ENCODE data around the gene TRIM71. TPM values are rescaled to one million over a fixed set of nuclear protein-coding genes. Genes with fewer than 3 reads are reported as not detected.
A peak's percentile ranks its signal among the peaks of the same experiment; 100 is the strongest.

The TRIM71 gene
- total and polyA plus RNA-seq, 2 of the 13 experiments (the other 11 are each of a cell fraction or from before 2014, with no cell fraction given) = 21.7 to 76.9 TPM

DNA sequence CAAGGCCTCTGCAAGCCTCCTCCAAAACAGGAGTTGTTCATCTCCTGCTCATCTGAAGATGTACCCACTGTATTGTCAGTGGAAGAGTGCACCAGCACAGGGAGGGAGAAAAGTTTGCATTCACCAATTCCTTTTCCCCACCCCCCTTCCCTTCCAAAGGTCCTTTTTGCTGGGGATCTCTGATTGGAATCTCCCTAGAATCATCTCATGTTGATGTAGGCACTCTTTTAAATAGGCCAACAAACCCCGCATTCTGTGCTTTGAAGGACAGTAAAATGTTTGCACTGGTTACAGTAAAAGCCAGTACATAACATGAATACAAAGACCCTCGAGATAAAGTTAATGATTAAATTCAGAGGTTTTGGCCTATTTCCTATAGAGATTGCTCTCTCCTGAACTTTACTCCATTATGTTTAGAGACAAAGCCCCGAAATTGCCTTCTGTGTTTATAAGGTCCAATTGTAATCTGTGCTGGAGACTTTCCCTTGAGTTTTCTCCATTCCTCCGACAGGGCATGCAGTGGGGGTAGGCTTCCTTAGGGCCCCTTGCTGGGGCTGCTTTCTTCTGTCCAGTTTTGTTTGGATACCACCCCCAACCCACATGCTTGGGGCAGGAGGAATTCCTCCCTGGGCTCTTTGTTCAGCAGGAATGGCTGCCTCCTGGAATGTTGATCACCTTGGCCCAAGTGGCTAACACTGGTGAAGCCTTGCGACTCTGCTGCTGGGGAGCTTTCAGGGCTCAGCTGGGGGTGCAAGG, 22.5 kb downstream of the TRIM71 start (continued):
- TF ChIP-seq PHB2 (IDR thresholded peaks at IDR 0.05; ENCODE audit: partially characterized antibody) (no peak), ZBTB7A (CRISPR knock-in tag; IDR thresholded peaks at IDR 0.05) (peak; percentile 64; the same call in 1 of the 2 replicates), ZKSCAN5 (CRISPR knock-in tag; IDR thresholded peaks at IDR 0.05) (no peak), ZNF564 (CRISPR knock-in tag; IDR thresholded peaks at IDR 0.05) (no peak), ZNF138 (CRISPR knock-in tag; IDR thresholded peaks at IDR 0.05; ENCODE audit: low read depth) (no peak), ZNF615 (CRISPR knock-in tag; IDR thresholded peaks at IDR 0.05; ENCODE audit: borderline replicate concordance) (peak; percentile 81; the same call in 1 of the 2 replicates), ZNF746 (CRISPR knock-in tag; IDR thresholded peaks at IDR 0.05) (peak; percentile 37; the same call in 1 of the 2 replicates), AKAP8 (CRISPR knock-in tag; IDR thresholded peaks at IDR 0.05) (no peak), SOX13 (IDR thresholded peaks at IDR 0.05) (peak; percentile 69; the same call in 1 of the 2 replicates), SOX13 (CRISPR knock-in tag; conservative IDR thresholded peaks at IDR 0.05 in 1 of 2, IDR thresholded peaks at IDR 0.05 in 1 of 2) (peak in 1 of 2 experiments; percentile 94; a peak in 2 of 4 replicates), ZFYVE20 (CRISPR knock-in tag; IDR thresholded peaks at IDR 0.05; ENCODE audit: borderline replicate concordance, low read depth) (no peak), ZNF256 (CRISPR knock-in tag; conservative IDR thresholded peaks at IDR 0.05) (no peak), ASH2L (IDR thresholded peaks at IDR 0.05; ENCODE audit: insufficient read length, low read depth, low read length) (peak; percentile 89), HMG20B (CRISPR knock-in tag; conservative IDR thresholded peaks at IDR 0.05) (peak; percentile 52; the same call in 1 of the 2 replicates)
- TF ChIP-seq, protein P1, sequence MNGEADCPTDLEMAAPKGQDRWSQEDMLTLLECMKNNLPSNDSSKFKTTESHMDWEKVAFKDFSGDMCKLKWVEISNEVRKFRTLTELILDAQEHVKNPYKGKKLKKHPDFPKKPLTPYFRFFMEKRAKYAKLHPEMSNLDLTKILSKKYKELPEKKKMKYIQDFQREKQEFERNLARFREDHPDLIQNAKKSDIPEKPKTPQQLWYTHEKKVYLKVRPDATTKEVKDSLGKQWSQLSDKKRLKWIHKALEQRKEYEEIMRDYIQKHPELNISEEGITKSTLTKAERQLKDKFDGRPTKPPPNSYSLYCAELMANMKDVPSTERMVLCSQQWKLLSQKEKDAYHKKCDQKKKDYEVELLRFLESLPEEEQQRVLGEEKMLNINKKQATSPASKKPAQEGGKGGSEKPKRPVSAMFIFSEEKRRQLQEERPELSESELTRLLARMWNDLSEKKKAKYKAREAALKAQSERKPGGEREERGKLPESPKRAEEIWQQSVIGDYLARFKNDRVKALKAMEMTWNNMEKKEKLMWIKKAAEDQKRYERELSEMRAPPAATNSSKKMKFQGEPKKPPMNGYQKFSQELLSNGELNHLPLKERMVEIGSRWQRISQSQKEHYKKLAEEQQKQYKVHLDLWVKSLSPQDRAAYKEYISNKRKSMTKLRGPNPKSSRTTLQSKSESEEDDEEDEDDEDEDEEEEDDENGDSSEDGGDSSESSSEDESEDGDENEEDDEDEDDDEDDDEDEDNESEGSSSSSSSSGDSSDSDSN (CRISPR knock-in tag; IDR thresholded peaks at IDR 0.05) = peak; percentile 6; the same call in 1 of the 2 replicates
- TF ChIP-seq, protein P2, sequence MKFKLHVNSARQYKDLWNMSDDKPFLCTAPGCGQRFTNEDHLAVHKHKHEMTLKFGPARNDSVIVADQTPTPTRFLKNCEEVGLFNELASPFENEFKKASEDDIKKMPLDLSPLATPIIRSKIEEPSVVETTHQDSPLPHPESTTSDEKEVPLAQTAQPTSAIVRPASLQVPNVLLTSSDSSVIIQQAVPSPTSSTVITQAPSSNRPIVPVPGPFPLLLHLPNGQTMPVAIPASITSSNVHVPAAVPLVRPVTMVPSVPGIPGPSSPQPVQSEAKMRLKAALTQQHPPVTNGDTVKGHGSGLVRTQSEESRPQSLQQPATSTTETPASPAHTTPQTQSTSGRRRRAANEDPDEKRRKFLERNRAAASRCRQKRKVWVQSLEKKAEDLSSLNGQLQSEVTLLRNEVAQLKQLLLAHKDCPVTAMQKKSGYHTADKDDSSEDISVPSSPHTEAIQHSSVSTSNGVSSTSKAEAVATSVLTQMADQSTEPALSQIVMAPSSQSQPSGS (CRISPR knock-in tag; IDR thresholded peaks at IDR 0.05) = peak; percentile 36; the same call in 1 of the 2 replicates
- TF ChIP-seq, protein P3, sequence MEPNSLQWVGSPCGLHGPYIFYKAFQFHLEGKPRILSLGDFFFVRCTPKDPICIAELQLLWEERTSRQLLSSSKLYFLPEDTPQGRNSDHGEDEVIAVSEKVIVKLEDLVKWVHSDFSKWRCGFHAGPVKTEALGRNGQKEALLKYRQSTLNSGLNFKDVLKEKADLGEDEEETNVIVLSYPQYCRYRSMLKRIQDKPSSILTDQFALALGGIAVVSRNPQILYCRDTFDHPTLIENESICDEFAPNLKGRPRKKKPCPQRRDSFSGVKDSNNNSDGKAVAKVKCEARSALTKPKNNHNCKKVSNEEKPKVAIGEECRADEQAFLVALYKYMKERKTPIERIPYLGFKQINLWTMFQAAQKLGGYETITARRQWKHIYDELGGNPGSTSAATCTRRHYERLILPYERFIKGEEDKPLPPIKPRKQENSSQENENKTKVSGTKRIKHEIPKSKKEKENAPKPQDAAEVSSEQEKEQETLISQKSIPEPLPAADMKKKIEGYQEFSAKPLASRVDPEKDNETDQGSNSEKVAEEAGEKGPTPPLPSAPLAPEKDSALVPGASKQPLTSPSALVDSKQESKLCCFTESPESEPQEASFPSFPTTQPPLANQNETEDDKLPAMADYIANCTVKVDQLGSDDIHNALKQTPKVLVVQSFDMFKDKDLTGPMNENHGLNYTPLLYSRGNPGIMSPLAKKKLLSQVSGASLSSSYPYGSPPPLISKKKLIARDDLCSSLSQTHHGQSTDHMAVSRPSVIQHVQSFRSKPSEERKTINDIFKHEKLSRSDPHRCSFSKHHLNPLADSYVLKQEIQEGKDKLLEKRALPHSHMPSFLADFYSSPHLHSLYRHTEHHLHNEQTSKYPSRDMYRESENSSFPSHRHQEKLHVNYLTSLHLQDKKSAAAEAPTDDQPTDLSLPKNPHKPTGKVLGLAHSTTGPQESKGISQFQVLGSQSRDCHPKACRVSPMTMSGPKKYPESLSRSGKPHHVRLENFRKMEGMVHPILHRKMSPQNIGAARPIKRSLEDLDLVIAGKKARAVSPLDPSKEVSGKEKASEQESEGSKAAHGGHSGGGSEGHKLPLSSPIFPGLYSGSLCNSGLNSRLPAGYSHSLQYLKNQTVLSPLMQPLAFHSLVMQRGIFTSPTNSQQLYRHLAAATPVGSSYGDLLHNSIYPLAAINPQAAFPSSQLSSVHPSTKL (CRISPR knock-in tag; IDR thresholded peaks at IDR 0.05) = peak; percentile 77
- TF ChIP-seq, protein P4, sequence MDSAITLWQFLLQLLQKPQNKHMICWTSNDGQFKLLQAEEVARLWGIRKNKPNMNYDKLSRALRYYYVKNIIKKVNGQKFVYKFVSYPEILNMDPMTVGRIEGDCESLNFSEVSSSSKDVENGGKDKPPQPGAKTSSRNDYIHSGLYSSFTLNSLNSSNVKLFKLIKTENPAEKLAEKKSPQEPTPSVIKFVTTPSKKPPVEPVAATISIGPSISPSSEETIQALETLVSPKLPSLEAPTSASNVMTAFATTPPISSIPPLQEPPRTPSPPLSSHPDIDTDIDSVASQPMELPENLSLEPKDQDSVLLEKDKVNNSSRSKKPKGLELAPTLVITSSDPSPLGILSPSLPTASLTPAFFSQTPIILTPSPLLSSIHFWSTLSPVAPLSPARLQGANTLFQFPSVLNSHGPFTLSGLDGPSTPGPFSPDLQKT (CRISPR knock-in tag; IDR thresholded peaks at IDR 0.05; ENCODE audit: borderline replicate concordance) = no peak
- TF ChIP-seq, protein P5, sequence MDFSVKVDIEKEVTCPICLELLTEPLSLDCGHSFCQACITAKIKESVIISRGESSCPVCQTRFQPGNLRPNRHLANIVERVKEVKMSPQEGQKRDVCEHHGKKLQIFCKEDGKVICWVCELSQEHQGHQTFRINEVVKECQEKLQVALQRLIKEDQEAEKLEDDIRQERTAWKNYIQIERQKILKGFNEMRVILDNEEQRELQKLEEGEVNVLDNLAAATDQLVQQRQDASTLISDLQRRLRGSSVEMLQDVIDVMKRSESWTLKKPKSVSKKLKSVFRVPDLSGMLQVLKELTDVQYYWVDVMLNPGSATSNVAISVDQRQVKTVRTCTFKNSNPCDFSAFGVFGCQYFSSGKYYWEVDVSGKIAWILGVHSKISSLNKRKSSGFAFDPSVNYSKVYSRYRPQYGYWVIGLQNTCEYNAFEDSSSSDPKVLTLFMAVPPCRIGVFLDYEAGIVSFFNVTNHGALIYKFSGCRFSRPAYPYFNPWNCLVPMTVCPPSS (IDR thresholded peaks at IDR 0.05) = no peak

Measured in HepG2 (cell line).